HG03571 (cell line): ENCODE results near the gene CIRBP.

Source experiments
- ATAC-seq: cut with Tn5 transposase; IDR thresholded peaks from one replicate; pipeline ENCODE4 v1.9.1; 2021; ENCODE audit not compliant: unreplicated experiment

The CIRBP gene

GRCh38 chr19:1278713-1279660 lies 9.9 kb downstream of the CIRBP start:
- ATAC-seq, result no peak

DNA sequence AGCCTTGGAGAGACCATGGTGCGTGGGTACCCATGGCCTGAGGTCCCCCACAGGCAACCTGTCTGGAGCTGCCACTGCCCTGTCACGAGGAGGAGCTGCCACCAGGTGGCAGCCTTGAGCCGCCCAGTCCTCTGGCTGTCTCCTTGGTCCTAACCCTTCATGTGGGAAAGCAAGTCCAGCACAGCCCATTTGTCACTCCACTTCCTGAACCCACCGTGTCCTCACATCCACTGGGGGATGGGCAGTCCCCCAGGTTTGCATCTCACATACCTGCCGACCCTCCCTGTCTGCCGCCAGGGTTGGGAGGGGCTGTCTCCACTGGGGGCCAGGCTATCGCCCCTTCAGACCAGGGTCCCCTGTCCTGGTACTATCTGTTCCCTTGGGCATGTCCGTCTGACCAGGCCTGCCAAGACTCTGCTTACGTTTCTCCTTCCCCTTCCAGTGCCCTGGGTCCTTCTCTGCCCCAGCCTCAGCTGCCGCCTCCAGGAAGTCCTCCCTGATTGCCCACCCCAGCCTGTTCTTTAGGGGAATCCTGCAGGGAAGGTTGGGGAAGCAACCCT lies 10.7 kb downstream of the CIRBP start:
- ATAC-seq, result no peak

GRCh38 chr19:1280636-1281568 lies 11.8 kb downstream of the CIRBP start:
- ATAC-seq, result no peak

GRCh38 chr19:1281569-1282287 lies 12.6 kb downstream of the CIRBP start:
- no peak for ATAC-seq

GRCh38 chr19:1282588-1283206 lies 13.6 kb downstream of the CIRBP start:
- ATAC-seq, result no peak

DNA sequence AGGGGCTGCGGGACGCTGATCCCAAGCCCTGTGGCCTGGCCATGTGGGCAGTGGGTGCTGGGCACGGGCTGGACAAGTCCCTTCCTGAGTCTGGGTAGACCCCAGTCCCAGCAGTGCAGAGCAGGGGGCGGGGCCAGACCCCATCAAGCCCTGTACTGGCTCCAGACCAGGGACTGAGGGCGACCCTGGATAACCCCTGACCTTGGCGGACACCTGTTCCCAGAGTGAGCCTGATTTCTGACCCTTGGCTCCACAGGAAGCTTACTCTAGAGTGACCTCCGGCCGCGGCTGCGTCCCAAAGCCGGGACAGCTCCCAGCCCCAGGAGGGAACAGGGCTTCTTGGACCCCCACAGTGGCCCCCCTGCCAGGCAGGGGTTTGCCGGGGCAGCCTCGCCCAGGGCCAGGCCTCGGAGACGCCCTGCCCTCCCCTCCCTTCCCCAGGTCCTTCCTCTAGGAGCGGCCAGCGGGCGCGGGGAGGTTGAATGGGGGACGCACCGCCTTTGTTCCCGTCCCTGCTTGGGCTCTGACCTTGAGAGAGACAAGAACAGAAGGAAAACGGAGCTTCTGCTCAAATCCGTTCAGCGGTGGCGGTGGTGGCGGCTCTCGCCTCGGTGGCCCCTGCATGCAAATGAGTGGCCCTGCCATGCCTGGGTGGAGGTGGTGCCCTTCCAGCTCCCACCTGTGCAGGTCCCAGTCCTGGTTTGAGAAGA lies 14.2 kb downstream of the CIRBP start:
- ATAC-seq, result no peak

- no peak for ATAC-seq
Measured at GRCh38 chr19:1283917-1284292, 14.8 kb downstream of the CIRBP start.

DNA sequence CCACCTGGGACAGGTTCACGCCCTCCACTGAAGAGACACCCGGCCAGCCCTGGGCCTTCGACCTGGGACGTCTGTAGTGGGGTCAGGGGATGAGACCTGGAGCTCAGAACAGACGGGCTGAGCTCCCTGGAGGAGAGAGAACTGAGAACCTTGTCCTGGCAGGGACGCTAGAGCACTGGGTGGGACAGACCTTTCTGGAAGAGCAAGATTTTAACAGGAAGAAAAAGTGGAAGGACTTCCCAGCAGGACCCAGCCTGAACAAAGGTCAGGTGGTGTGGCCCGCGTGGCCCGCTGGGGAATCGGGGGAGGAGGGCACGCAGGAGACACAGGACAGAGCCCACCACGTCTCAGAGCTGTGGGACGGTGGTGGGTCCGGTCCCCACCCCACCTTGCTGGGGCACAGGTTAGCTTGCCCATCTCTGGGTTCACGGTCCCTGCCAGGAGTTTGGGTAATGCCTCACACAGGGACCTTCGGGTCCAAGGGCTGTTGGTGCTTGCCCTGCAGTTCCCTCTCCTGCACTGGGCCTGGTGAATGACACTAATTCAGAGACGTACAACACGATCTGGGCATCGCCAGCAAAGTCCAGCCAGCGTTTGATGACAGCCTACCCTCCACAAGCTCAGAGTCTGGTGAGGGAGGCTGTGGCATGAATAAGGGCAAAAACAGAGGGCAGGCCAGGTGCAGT lies 15.3 kb downstream of the CIRBP start:
- no peak for ATAC-seq

DNA sequence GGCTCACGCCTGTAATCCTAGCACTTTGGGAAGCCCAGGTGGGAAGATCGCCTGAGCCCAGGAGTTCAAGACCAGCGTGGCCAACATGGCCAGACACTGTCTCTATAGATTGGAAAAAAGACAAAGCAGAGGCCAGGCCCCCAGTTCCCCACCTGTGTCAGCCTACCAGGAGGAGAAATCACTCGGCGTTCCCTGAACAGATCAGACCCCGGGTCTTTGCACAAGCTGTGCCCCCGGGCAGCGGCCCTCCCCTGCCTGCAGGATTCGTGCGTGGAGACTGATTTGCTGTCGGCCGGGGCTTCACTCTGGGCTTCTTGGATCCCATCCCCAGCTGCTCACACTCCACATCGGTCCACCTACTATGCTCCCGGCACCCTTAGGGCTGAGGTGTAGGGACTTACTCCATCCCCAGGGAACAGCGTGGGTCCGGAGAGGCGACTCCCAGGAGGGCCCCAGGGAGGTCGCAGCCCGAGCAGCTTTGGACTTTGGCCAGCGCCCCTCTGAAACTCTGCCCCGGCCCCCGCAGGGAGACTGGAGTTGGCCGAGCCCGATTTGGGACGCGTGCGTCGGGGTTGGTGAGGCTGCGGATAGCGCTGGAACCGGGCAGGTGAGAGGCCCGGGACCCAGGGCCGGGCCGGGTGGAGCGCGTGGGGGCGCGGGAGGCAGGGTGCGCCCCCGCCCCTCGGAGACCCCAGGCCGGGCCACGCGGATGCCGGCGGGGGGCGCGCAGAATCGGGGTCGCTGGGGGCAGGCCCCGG lies 16.0 kb downstream of the CIRBP start:
- no peak for ATAC-seq

GRCh38 chr19:1285737-1286360 lies 16.7 kb downstream of the CIRBP start, which contains the start of gene EFNA2:
EFNA2 (plus strand) TSS chr19:1285873; CDS start chr19:1286169, 296 bp downstream.
- no peak for ATAC-seq

DNA sequence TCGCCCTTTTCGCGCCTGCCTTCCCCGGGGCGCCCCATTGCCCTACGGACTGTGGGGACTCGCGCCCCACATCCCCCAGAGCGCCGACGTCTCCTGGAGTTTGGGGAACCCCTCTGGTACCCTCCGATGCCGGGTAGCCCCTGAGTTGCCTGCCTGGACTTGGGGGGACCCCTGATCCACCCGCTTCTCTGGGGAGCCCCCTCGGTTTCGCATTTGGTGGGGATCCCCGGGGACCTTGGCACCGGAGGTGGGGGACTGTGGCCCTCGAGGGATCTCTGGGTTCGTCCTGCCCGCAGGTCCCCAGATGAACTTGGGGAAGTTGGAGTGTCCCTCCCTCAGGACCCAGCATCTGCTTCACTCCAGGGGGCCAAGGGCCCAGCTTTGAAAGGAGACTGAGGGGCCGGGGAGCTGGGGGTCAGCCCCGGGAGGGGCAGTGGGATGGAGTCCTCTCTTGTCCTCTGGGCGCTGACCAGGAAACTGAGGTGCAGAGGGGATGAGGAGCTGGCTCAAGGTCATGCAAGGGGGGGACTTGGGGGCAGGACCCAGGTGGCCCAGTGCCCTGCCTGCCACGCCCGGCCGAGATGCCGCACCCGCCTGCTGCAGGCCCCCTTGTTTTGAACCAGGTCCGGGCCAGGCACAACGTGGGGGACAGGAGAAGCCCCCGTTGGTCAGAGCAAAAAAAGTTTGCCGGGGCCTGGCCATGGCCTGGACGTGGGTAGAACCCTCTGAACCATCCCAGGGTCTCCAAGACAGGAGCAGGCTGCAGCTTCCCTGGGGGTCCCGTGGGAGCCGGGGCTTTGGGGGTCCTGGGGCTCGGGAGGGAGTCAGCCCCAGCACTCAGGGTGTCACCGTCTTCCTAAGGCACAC lies 17.6 kb downstream of the CIRBP start:
- no peak for ATAC-seq

DNA sequence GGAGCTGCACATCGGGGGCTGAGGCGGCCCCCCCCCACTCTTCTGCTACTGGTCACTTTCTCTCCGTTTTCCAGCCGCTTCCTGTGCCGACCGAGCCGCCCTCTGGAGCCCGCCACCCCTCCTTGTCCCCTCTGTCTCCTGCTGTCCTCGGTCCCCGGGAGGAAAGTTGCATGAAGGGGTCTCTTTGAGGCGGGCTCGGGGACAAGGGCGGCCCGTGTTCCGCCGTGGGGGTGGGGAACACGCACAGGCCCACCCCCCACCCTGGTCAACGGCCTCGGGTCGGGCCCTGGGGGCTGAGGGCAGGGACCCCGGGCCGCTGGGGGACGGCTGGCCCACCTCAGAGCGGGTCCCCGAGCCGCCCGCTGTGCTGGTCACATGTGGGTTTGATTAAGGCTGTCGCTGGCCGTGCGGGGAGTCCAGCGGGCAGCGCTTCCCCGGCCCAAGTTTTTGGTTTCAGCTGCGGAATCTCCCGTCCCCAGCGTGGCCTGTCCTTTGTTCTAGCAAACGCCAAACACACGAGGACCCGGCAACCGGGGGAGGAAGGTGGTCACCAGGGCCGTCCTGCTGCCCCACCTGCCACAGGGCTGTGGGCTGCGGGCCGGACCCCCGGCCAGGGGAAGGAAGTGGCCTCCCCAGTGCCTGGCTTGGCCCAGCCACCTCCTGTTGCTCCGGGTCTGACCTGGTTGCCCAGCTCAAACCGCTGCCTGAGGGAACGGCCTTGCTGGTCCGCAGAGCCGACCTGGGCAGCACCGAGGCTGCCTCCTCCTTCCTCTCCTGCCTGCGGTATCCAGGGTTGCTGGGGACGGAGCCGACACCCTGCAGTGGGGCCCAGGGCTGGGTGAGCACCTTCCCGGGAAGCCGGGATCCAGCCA lies 18.5 kb downstream of the CIRBP start:
- ATAC-seq, result no peak

- no peak for ATAC-seq
Measured at GRCh38 chr19:1288226-1288612, 19.1 kb downstream of the CIRBP start.

DNA sequence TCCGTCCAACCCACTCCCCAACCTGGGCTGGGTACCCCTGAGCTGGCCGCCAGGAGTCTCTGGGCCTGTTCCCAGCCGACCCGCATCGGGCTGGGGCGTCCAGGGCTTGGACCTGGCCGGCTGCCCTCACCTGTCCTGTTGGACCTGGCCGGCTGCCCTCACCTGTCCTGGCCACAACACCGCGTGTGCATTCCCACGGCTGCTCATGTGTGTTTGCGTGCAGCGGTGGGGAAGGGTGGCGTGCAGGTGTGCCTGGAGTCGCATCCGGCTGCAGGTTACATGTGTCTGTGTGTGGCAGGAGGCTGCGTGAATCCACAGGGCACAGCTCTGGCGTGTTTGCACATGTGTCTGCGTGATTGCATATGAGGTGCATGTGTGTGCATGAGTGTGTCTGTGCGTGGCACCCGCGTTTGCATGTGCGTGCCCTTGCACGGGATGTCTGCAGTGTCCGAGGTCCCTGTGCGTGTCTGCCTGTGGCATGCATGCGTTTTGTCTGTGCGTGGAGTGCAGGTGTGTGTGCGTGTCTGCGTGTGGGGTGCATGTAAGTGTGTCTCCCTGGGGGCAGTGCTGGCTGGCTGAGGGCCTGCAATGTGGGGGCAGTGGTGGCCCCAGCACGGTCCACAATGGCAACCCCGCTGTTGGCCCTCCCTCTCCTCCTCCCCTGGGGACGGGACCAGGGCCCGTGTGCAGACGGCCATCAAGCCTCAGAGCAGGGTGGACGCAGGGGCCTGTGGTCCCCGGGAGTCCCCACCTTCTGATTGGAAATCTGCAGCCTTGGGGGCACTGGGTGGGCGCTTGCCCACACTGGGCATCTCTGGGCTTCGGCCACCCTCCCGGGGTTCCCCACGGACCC lies 19.9 kb downstream of the CIRBP start:
- ATAC-seq, result no peak

DNA sequence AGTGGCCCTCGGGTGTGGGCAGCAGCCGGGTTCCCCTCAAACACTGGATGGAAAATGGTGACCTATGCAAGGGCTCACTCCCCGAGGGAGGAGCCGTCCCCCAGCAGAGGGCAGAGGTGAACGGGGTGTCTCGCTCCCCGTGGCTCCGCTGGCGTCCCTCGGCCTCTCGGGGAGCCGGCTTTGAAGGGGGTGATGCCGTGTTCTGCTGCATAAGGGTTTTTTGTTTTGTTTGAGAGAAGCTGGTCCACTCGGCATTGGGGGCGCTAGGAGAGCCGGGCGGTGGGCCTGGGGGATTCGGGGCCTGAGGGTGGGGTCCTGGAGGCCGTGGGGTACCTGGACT lies 20.5 kb downstream of the CIRBP start:
- no peak for ATAC-seq
